NCI-H1417 (cell line): Measurements from ENCODE around the gene TTBK1.
"Not testable (repeated sequence)": the region's sequence is repeated elsewhere in the genome, so short reads cannot be mapped to it uniquely, and the experiment has no call there.

Experiments
- DNase-seq, 3 experiments: peaks; one replicate each; lab custom pipeline; 2025; lab: John Stamatoyannopoulos, UW

Gene TTBK1

DNA sequence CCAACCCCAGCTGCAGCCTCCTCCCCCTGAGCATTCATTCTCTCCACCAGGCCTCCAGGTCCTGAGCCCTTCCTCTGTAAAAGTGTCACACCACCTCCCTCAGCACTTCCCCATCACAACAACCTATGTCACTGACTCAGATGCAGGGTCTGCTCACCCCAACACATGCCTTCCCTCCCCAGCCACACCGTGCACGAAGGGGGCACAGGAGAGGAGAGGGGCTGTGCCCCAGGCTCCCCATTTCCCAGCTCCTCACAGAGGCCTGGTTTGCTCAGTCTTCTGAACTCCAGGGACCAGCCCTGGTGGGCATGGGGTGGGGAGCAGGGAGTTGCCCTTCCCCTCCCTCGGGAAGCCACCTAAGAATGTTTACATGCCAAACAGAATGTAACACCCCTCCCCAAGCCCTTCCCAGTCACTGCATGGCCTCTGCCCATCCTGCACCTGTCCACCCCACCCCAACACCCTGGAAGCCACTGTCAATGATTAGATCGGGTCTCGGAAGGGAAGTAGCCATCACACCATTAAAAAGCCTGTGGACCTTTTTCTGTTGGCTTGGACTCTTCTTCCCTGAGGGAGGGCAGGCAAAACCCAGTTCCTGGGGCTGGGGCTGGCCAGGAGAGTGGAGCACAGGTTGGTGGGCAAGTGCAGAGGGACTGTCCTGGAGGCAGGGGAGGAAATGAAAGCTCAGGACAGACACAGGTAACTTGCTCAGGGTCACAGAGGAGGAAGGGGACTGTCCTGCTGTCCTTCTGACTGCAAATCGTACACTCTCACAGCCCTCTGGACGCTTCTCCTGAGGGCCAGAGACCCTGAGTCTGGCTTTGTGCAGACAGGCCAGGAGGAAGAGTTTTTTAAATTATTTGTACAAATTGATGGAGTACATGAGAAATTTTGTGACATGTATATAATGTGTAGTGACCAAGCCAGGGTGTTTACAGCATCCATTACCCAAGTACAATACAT, 44.7 kb downstream of the TTBK1 start:
- no peak for DNase-seq

DNA sequence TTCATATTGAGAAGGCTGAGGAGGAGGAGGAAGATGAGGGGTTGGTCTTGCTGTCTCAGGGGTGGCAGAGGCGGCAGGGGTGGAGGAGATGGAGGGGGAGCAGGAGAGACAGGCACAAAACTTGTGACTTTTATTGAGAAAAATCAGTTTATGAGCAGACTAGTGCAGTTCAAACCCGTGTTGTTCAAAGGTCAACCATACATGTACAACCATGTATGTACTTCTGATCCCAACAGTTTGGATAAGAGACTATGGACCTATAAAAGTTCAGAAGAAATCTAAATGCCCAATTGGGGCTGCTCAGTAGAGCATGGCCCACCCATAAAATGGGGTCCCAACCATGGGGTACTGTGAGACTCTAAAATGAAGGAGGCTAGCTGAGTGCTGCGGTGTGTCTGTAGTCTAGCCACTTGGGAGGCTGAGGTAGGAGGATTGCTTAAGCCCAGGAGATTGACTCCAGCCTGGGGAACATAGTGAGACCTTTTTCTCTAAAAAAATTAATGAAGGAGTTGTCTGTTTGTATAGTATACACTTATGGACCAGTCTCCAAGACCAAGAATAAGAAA, 47.1 kb downstream of the TTBK1 start:
- DNase-seq = no peak

DNA sequence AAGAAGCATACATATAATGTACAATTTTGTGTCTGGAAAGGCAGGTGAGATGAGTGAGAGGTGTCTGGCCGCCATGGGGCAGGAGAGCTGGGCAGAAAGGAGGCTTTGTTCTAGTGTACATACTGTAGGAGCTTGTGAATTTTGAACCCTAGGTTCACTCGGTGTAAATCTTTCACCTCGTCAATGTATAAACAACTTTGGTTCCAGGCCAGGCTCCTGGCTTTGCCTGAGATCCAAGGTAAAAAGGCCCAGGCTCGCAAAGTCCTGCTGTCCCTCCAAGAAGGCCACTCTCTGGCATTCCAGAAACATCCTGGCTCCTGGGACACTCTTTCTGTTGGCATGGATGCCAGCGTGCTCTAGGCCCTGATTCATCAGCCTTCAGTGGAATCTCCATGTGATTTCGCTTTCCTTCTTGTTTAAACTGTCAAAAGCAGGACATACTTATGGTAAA, 47.6 kb downstream of the TTBK1 start:
- DNase-seq = no peak

DNA sequence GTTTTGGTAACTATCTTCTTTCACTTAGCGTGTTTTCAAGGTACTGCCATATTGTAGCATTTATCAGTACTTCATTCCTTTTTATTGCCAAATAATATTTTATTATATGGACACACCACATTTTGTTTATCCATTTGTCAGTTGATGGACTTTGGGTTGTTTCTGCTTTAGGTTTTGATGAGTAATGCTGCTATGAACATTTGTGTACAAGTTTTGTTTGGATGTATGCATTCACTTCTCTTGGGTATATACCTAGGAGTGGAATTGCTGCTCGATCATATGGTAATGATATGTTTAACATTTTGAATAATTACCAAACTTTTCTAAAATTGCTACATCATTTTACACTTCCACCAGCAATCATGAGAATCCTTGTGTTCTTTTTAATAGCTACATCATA, 48.4 kb downstream of the TTBK1 start:
- no peak for DNase-seq

- no peak for DNase-seq
These were observed 49.1 kb downstream of the TTBK1 start for GRCh38 chr6:43292341-43292740.

DNA sequence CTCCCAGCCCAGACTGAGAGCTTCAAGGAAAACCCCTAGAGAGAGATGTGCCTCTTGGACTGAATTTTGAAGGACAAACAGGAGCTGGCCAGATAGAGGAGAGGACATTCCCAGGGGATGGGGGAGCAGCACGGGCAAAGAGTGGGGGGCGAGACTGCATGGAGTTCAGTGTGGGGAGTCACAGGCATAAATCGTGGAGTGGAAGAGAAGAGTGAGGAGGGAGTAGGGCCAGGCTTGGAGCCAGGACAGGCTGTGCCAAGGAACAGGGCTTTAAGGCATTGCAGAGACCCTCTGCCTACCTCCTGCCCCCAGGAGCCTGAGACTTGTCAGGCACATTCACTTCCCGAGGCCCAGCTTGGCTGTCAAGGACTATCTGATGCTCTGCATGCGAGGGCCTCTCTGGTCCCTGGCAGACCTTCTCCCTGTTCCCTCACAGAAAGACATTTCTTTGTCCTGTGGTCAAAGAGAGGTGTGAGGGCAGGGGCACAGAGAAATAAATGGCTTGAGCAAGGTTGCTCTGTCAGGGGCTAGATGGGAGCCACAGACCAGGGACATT, 49.6 kb downstream of the TTBK1 start:
- DNase-seq = no peak

DNA sequence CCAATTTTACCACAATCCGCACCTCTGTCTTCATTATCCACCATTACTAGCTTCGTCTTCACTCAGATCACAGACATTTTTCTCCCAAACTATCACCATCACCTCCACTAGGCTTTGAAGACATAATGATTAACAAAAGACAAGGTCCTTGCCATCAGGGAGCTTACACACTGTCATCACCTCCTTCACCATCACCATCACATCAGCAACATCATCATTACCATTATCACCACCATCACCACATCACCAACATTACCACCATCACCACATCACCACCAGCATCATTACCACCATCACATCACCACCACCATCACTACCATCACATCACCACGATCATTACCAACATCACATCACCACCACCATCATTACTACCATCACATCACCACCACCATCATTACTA, 50.4 kb downstream of the TTBK1 start:
- DNase-seq = no peak

DNA sequence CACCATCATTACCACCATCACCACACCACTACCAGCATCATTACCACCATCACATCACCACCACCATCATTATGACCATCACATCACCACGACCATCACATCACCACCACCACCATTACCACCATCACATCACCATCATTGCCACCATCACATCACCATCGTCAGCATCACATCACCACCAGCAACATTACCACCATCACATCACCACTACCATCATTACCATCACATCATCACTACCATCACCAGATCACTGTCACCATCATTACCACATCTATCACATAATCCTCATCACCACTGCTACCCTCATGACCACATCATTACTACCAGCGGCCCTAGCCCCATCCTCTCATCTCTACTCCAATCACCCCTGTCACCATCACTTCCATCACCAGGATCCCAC, 51.3 kb downstream of the TTBK1 start:
- DNase-seq = no peak

- no peak for DNase-seq
These were observed 52.2 kb downstream of the TTBK1 start for GRCh38 chr6:43295456-43295855.

GRCh38 chr6:43296780-43297497, 53.7 kb downstream of the TTBK1 start:
- DNase-seq = no peak

- DNase-seq = no peak
These were observed 54.6 kb downstream of the TTBK1 start, which contains the start of gene SLC22A7 for GRCh38 chr6:43297644-43298564. SLC22A7 (plus strand) TSS chr6:43298260; CDS start chr6:43298359, 99 bp downstream.

- DNase-seq = no peak
These were observed 55.5 kb downstream of the TTBK1 start for GRCh38 chr6:43298565-43299337.

DNA sequence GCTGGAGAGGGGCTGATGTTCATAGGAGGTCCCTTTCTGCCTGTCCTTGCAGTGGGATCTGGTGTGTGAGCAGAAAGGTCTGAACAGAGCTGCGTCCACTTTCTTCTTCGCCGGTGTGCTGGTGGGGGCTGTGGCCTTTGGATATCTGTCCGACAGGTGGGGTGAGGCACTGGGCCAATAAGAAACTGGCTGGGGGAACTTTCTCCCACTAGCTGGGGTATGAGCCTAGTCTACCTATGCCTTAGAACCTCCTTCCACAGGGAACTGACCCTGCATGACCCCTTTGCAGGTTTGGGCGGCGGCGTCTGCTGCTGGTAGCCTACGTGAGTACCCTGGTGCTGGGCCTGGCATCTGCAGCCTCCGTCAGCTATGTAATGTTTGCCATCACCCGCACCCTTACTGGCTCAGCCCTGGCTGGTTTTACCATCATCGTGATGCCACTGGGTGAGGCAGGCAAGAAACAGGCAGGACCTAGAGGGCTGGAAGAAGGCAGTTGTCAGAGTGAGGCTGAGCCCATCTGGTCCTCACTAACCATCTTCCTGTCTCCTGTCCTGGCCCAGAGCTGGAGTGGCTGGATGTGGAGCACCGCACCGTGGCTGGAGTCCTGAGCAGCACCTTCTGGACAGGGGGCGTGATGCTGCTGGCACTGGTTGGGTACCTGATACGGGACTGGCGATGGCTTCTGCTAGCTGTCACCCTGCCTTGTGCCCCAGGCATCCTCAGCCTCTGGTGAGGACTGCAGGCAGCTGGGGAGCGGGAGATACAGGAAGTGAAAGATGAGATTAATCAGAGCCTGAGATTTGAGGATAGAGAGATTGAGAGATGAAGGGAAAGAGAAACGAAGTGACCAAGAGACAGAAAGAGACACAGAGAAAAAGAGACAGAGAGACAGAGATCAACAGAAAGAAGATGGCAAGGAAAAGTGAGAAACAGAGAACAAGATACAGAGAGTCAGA, 56.3 kb downstream of the TTBK1 start:
- DNase-seq = no peak

GRCh38 chr6:43301081-43301870, 58.0 kb downstream of the TTBK1 start:
- DNase-seq = no peak

DNA sequence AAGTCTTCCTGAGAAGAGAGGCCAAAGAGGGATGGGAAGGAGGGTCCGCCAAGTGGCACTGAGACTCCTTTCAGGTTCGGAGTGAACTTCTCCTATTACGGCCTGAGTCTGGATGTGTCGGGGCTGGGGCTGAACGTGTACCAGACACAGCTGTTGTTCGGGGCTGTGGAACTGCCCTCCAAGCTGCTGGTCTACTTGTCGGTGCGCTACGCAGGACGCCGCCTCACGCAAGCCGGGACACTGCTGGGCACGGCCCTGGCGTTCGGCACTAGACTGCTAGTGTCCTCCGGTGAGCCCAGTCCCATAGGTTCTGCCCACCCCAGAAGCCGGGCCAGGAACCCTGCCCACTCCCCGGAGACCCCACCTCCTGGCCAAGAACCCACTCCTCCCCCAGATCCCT, 58.8 kb downstream of the TTBK1 start:
- DNase-seq = no peak

DNA sequence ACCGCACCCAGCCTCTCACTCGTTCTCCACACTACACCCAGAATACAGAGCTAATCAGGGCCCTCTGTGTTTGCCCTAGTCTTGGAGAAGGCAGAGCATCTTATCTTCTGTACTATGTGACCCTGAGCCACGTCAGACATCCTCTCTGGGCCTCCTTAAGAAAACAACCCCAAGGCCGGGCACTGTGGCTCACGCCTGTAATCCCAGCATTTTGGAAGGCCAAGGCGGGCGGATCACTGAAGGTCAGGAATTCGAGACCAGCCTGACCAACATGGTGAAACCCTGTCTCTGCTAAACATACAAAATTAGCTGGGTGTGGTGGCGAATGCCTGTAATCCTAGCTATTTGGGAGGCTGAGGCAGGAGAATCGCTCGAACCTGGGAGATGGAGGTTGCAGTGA, 59.7 kb downstream of the TTBK1 start:
- not testable (repeated sequence) for DNase-seq

DNA sequence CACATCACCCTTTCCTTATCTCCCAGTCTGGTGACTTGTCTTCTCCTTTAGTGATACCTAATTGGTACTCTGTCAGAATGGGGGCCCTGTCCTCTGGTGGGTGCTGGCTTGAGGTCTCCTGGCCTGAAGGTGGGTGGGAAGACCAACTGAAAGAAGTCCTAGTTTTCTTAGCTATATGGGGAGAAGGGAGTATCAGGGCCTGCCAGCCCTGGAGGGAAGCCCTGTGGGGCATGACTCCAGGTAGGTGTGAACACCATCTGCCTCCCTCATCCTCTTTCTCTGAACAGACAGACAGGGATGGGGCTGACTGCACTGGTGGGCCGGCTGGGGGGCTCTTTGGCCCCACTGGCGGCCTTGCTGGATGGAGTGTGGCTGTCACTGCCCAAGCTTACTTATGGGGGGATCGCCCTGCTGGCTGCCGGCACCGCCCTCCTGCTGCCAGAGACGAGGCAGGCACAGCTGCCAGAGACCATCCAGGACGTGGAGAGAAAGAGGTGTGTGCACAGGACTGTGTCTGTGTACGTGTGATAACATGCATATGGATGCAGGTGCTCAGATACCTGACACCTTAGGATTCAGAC, 60.6 kb downstream of the TTBK1 start:
- DNase-seq = no peak

GRCh38 chr6:43304361-43304760, 61.1 kb downstream of the TTBK1 start:
- no peak for DNase-seq
